ENCODE results near the gene AIG1.
"Not testable (repeated sequence)": the region's sequence is repeated elsewhere in the genome, so short reads cannot be mapped to it uniquely, and the experiment has no call there.

The AIG1 gene

DNA sequence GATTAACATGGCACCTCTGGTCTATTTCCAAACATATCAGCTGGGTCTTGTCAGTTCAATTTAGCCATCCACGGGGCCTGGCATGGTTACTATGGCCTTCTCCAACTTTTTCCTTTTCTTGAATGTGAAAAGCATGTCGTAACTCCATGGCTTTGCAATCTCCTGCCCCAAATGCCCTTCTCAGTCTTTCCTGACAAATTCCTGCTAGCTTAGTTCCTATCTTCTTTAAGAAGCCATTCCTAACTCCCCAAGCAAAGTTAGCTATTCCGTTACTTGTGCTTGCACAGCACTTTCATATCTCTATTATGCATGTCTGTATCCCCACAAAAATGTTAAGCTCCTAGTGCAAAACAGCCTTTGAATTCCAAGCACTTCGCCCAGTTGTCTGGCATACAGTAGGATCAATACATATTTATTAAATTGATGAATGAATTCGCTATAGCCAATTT lies 105.6 kb downstream of the AIG1 start:
- no peak for DNase-seq (ENCODE audit: low read depth)

DNA sequence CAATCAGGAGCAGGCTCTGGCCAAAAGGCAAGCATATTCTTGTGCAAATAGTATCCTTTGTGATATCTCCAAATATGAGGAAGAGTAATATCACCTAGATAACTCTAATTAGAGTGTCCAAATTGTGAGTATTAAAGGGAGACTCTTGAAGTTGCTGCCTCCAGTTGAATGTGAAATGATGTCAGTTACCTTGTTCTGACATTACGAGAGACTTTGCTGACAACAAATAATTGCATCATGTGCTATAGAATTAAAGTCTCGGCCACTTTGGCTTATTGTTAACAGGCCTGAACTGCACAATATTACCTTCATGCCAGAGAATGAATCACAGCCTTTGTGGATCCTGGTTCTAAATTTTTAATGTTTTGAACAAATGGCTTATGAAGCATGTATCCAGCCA lies 106.5 kb downstream of the AIG1 start:
- no peak for DNase-seq (ENCODE audit: low read depth)

DNA sequence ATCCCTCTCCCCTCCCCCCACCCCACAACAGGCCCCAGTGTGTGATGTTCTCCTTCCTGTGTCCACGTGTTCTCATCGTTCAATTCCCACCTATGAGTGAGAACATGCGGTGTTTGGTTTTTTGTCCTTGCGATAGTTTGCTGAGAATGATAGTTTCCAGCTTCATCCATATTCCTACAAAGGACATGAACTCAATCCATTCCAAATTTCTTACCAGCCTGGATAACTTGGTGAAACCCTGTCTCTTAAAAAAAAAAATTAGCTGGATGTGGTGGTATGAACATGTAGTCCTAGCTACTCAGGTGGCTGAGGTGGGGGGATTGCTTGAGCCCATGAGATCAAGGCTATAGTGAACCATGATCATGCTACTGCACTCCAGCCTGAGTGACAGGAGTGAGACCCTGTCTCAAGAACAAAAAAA lies 107.7 kb downstream of the AIG1 start:
- not testable (repeated sequence) for DNase-seq (ENCODE audit: low read depth)

DNA sequence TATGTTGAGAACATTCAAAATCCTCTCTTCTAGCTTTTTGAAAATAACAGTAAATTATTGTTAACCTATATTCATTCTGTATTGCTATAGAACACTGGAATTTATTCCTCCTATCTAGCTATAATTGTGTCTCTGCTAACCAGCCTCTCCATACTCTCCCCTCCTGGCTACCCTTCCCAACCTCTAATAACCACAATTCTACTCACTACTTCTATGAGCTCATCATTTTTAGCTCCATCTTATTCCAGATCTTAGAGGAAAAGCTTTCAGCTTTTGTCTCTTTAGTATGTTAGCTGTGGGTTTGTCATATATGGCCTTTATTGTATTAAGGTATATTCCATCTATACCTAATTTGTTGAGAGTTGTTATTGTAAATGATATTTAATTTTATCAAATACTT lies 108.8 kb downstream of the AIG1 start:
- DNase-seq (ENCODE audit: low read depth): no peak

DNA sequence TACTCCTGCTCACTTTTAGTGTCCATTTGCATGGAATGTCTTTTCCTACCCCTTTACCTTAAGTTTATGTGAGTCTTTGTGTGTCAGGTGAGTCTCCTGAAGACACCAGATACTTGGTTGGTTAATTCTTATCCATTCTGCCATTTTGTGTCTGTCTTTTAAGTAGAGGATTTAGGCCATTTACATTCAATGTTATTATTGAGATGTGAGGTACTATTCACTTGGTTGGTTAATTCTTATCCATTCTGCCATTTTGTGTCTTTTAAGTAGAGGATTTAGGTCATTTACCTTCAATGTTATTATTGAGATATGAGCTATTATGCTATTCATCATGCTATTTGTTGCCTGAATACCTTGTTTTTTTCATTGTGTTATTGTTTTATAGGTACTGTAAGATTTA lies 113.8 kb downstream of the AIG1 start:
- DNase-seq (ENCODE audit: low read depth): no peak

DNA sequence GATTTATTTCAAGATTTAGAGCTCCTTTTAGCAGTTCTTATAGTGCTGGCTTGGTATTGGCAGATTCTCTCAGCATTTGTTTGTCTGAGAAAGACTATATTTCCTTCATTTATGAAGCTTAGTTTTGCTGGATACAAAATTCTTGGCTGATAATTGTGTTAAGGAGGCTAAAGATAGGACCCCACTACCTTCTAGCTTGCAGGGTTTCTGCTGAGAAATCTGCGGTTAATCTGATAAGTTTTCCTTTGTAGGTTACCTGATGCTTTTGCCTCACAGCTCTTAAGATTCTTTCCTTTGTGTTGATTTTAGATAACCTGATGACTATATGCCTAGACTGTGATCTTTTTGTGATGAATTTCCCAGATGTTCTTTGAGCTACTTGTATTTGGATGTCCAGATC lies 114.3 kb downstream of the AIG1 start:
- DNase-seq (ENCODE audit: low read depth): no peak

DNA sequence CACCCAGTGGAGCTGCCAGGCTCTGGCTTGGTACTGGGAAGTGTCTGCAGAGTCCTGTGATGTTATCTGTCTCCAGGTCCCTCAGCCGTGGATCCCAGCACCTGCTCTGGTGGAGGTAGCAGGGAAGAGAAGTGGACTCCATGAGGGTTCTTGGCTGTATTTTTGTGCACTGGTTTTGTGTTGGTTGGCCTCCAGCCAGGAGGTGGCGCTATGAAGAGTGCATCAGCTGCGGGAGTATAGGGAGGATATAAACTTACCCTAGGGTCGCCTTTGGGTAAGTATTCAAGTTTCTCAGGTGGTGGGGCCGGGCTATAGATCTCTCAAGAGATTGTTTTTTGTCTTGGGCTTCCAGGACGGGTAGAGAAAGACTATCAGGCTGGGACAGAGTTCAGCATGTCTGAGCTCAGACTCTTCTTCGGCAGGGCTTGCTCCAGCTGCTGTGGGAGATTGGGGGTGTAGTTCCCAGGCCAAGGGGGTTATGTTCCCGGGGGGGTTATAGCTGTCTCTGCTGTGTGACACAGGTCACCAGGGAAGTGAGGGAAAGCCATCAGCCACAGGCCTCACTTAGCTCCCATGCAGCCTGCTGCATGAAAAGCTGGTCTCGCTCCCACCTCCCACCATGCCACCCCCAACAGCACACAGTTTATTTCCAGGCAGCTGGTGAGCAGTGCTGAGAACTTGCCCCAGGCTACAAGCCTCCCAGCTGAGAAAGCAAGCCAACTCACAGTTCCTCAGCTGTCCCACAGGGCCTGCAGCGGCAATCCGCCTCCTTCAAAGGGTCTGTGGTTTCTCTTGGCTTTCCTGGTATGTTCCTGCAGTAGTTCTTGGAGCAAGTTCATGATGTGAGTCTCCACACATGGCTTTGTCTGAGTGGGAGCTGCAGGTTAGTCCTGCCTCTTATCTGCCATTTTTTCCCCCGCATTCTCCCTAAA lies 115.7 kb downstream of the AIG1 start:
- DNase-seq (ENCODE audit: low read depth): peak; percentile 95

DNA sequence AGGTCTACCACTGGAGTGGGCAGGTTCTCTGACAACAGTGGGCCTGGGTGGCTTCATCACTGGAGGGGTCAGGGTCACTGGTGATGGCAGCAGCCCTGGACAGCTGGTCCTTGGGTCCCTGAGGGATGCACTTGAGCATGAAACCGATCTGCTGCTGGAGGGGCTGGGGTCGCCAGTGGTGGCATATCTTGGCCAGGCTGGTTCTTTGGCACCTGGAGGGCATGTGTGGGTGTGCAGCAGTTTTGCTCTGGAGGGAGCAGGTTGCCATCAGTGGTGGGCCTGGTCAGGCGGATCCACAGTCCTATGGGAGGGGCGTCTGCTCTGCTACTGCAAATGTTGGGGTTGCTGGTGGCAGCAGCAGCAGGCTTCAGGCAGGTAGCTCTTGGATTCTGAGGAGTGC lies 117.0 kb downstream of the AIG1 start:
- no peak for DNase-seq (ENCODE audit: low read depth)

DNA sequence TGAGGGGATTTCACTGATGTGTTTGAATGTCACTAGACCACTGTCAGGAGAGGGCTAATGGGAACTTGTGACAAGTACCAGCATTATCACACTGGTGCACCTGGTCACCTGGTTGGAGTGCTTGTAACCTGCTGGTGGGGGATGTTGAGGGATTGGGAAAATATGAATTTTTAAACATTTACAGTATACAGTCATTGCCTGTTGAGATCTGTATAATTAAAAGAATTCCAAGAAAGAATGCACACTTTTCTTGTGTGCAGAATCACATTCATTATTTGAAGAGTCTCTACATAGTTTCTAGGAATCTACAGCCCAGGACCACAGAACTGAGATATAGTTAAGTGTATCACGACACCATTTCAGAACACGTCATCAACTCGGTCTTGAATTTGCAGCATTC lies 118.4 kb downstream of the AIG1 start:
- DNase-seq (ENCODE audit: low read depth): no peak

DNA sequence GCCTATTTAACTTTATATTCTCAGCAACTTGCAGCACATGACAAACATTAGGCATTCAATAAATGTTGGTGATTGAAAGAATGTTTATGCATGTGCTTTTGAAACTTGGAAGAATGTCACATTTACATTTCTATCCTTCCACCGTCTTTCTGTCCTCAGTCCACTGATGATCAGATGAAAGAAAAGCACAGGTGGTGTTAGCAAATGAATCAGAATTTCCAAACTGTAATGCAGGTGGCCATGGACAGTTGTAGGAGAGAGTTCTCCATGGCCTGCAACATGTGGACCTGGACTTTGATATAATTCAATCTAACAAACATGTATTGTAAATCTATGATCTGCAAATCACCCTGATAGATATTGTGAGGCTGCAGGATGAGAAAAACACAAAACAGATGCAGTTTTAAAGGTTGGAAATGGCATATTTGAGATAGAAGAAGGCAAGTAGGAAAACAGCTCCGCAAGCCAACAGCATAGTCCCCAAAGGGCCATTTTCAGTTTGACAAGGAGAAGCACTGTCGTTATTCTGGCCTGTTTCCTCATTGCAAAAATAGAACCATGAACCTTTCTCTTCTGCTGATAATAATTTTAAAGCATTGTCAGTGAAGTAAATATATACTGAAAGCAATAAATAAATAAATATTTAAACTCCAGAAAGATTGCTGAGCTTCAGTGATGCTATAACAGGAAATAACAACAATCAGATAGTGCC lies 119.4 kb downstream of the AIG1 start:
- no peak for DNase-seq (ENCODE audit: low read depth)

DNA sequence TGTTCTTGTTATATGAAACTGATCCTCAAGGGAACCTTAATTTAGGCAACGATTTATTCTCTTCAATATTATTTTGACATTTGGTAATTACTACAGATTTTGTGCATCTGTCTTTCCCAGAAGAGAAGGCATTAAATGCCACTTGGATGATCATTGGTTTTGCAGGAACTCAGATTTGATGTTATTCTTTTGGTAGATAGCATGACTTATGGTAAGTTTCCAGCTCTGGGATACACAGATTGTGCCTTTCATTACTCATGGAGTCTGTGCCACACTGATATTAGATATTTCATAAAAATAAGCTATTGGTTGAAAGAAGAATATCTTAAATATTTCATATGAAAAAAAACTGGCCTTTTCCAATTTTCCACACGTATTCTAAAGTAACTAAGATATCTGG lies 120.1 kb downstream of the AIG1 start:
- DNase-seq (ENCODE audit: low read depth): no peak

DNA sequence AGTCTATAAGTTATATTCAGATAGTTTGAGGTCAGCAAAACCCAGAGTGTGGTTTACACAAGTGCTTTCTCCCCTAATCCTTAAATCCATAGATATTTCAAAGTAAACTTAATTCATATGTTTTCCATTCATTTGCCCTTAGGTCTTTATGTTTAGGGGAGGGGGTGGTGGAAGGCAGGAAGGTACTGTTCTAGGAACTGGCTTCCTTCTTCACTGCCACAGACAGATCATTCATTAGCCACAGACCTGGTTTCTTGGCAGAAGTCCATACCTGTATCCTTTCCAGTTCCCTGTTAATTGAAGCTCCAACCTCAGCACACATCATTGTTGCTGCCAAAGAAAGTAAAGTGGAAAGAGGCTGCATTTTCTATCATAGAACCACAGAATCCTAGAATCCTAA lies 123.0 kb downstream of the AIG1 start:
- DNase-seq (ENCODE audit: low read depth): no peak

DNA sequence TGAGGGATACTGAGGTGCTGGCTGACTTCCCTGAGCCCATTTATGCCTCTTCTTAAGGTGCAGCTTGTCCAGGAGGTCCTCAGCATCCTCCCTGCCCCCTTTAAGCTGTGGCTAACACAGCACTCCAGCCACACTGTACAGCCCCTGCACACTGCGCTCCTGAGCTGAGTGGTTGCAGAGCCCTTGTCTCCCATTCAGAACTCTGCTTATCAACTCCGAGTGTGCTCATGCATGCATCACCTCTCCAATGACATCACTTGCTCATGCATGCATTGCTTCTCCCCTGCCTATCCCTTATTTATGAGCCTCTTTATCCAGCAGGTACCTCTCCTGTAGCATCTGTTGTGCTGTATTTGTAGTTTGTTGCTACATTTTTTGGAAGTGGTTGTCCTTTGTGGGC lies 124.6 kb downstream of the AIG1 start:
- DNase-seq (ENCODE audit: low read depth): no peak

DNA sequence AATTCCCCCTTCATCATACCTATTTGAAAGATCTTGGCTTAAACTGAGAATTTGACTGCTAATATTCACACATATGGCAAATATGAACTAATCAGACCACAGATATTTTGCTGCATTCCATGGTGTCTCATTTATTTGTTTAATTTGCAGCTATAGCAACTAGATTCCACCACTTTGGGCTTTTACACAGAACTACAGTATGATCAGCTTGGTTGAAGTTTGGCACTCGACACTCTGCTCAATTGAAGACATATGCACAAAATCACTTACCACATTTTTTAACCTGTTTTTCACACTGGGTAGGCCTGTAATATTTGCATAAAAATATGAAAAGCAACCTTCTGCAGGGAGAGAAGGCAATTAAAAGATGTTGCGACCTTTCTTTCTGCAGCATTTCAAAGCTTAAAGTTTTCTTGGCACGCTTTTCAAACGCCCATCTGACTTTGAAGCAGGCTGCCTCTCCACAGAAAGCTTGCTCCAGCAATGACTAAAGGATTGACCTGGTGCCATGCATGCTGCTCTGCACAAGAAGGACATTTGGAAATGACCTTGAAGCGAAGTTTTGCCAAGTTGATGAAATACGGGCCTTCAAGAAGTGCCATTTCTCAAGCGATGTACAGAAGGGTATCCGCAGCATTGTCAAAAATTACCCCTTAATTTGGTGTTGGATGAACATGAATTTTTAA lies 126.7 kb downstream of the AIG1 start:
- peak; percentile 57 for DNase-seq (ENCODE audit: low read depth)

DNA sequence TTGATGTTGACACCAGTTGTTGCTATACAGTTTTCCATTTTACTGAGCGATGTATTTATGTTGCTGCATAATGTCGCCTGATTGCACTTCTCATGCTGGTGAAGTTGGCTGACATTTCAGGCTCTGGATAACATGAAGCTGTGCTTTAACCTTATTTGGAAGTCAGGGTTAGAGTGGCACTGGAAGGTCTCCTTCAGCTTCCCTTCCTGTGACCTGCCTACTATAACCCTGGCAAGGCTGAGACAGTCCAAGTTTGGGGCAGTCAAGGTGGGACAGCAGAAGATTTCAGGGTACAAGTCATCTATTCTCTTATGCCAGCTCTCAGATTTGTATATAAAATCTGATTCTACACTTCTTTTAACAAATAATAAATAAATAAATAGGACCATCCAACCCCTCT lies 127.6 kb downstream of the AIG1 start:
- DNase-seq (ENCODE audit: low read depth): no peak

DNA sequence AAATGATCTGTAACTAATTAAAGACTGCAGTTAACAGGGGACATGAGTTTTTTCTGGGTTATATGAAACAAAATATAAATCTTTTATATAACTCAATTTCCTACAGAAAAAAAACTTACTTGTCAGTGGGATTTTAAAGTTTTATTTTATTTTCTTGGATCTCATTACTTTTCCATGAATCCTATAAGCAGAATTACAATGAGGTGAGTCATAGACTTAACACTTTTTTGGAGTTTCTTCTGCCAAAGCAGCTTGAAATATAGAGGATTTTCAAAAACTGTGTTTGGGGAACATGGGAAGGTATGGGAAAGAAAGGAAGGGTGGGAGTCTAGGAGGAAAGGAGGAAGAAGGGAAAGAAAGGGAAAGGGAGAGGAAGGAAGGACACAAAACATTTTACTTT lies 130.7 kb downstream of the AIG1 start:
- DNase-seq (ENCODE audit: low read depth): peak; percentile 46

DNA sequence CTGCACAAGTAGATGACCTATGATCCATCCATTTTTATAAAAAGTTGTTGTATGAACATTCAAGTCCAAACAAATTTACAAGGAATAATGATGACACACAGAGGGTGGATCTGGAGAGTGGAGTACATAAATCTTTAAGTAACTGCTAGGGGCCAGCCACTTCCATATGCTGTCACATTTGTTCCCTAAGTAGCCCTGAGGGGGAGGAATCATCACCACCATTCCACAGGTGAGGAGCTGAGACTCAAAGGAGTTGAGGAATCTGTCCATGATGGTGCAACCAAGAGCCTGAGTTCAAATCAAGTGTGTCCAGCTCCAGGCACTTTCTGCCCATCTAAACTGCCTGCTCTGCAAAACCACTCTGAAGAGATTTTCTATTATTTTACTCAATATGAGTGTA lies 132.1 kb downstream of the AIG1 start:
- no peak for DNase-seq (ENCODE audit: low read depth)

DNA sequence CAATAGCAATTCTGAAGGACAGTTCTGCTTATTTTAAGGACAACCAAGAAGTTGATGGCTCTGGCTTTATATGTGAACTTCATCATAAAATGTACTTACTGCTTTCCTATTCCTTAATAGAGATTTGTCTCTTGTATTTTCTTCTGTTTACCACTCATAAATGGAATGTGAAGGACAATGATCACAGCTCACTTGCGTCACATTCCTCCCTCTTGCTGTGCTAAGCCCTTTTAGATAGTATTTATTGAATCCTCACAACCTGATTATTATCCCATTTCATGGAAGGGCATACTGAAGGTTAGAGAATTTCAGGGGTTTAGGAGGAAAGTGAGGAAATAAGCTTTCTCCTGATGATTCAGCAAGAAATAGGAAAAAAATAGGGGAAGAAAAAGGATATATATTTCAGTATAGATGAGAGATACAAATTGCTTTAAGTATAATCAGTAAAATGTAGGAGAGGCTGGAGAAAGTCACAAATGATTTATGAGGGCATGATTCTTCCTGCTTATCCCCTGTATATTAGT lies 132.9 kb downstream of the AIG1 start:
- DNase-seq (ENCODE audit: low read depth): no peak

DNA sequence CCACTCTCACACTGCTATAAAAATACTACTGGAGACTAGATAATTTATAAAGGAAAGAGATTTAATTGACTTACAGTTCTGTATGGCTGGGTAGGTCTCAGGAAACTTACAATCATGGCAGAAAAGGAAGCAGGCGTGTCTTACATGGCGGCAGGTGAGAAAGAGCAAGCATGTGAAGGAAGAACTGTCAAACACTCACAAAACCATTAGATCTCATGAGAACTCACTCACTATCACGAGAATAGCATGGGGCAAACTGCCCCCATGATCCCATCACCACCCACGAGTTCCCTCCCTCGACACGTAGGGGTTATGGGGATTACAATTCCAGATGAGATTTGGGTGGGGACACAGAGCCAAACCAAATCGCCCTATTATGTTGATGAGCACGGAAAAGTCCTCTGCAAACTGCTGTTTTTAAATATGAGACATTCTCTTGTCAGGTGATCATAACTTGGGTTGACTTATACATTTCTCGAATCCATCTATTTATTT lies 133.5 kb downstream of the AIG1 start:
- DNase-seq (ENCODE audit: low read depth): no peak

DNA sequence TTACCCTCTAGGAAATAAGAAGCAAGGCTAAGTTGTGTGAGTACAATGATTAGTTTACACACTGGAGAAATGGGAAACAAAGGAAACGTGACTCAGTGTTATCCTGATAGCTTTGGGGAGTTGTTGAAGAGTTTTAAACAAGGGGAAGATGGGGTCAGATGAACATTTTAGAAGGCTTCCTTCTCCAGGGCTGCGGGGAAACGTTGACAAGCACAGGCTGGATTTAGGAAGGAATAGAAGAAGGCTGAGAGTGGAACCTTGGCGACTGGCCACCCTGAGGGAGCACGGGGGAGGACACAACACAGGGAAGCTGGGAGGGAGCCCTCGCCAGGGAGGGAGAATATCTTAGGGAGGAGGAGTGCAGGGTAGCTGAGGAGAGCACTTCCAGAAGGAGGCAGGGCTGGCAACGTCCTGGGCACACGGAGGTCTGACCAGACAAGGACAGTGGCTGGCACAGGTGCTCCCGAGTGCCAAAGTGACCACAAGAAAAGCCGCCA lies 134.7 kb downstream of the AIG1 start:
- DNase-seq (ENCODE audit: low read depth): no peak

DNA sequence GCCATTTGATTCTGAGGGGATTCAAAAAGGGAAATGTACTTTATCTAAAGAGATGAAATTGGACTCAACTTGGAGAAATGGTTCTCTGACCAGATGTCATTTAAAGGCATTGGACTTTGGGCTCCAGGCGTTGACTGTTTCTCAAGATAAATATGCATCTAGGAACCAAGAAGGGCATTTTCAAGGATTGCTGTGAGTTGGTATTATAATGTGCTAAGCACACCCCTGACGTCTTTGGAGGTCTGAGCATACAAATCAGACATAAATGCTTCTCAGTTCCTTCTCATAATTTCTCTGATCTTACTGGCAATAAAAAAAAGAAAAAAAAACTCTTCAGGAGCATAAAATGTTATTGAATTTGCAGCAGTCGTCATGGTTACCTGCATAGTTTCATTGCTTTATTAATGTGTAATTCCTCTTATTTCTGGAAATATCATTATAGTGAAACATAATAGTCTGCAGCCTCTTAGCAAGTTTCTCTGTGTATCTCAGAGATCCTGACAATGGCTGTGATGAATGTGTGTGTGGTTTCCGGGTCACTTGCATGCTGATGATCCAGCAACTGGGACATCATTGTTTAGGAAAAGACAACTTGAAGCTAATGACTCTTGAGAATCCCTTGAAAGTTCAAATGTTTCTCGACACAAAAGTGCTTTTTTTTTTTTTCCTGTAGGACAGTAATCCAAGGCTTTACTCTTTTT lies 136.0 kb downstream of the AIG1 start:
- DNase-seq (ENCODE audit: low read depth): peak; percentile 25

DNA sequence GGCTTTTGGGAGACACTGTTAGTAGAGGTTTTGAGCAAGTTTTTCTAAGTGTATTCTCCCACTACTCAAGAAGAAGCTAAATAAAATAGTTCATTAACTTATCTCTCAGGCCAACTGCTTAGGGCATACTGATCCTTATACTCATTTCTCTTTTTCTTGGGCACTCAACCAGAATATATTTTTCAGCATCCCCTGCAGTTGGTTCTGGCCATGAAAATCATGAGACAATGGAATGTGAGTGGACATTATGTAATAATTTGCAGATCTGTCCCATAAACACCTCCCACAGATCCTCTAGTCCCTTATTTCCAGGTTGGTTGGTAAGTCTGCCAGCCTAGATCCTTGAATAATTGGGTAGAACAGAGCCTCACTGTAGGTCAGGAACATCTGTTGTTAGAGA lies 136.7 kb downstream of the AIG1 start:
- no peak for DNase-seq (ENCODE audit: low read depth)
